K562 (cell line): ENCODE results near the gene ARL14EPL. TPM values are rescaled to one million over a fixed set of nuclear protein-coding genes. Genes with fewer than 3 reads are reported as not detected.
A peak's percentile ranks its signal among the peaks of the same experiment; 100 is the strongest.

Experiments used
- ATF4 ChIP-seq: fragments of 450-650 bp; formaldehyde crosslinking; IDR thresholded peaks from 2 replicates; pipeline ENCODE4 v1.4.0; 2022; ENCODE audit warnings: mild to moderate bottlenecking, moderate library complexity
- BHLHE40 ChIP-seq: IDR thresholded peaks from 2 replicates; pipeline ENCODE4 v1.6.1; 2011; ENCODE audit warnings: low read length, improper control_type of control experiment
- CTCFL ChIP-seq: IDR thresholded peaks from 2 replicates; pipeline ENCODE4 v1.6.1; 2011; ENCODE audit warnings: borderline replicate concordance, low read depth, mild to moderate bottlenecking, moderate library complexity, low read length; ENCODE audit not compliant: insufficient read depth, poor library complexity, severe bottlenecking
- DACH1 ChIP-seq: fragments of 450-650 bp; IDR thresholded peaks from 2 replicates; pipeline ENCODE4 v1.6.1; 2018; ENCODE audit not compliant: partially characterized antibody
- ELK1 ChIP-seq: sonication (generic); formaldehyde crosslinking; IDR thresholded peaks from 2 replicates; pipeline ENCODE4 v1.8.1; 2022; ENCODE audit warnings: missing genetic modification reagents
- ETV5 ChIP-seq: sonication (generic); formaldehyde crosslinking; IDR thresholded peaks from 2 replicates; pipeline ENCODE4 v1.4.0; 2020; ENCODE audit warnings: low read depth, mild to moderate bottlenecking, missing genetic modification reagents
- FOXJ2 ChIP-seq: fragments of 200-800 bp; sonication (Bioruptor generic); IDR thresholded peaks from 2 replicates; pipeline ENCODE4 v1.6.1; 2016; ENCODE audit warnings: missing genetic modification characterization, missing compliant biosample characterization
- HDAC3 ChIP-seq: fragments of 450-650 bp; IDR thresholded peaks from 2 replicates; pipeline ENCODE4 v1.6.1; 2018; ENCODE audit warnings: borderline replicate concordance, mild to moderate bottlenecking, moderate library complexity; ENCODE audit not compliant: partially characterized antibody
- HDGF ChIP-seq: fragments of 450-650 bp; IDR thresholded peaks from 2 replicates; pipeline ENCODE4 v1.6.1; 2016
- ID3 ChIP-seq, 2 experiments: fragments of 250-450 bp in 1 of 2; fragments of 450-650 bp in 1 of 2; sonication (Bioruptor Pico) in 1 of 2; IDR thresholded peaks; 2 replicates each; pipeline versions ENCODE4 v1.6.1 to v1.8.0; 2016 to 2021; ENCODE audit warnings: mild to moderate bottlenecking in 2 of 2, moderate library complexity in 2 of 2, missing compliant biosample characterization in 1 of 2, missing genetic modification characterization in 1 of 2
- JUND ChIP-seq, 2 experiments: IDR thresholded peaks; 2 replicates in 1 of 2; 3 replicates in 1 of 2; pipeline ENCODE4 v1.6.1; 2011; ENCODE audit warnings: borderline replicate concordance in 2 of 2, low read depth in 2 of 2, low read length in 2 of 2, improper control_type of control experiment in 1 of 2, missing biosample characterization in 1 of 2, missing genetic modification characterization in 1 of 2, missing genetic modification reagents in 1 of 2
- KHSRP ChIP-seq: fragments of 450-650 bp; IDR thresholded peaks from 2 replicates; pipeline ENCODE4 v1.6.1; 2017
- MEF2A ChIP-seq: IDR thresholded peaks from 2 replicates; pipeline ENCODE4 v1.6.1; 2011; ENCODE audit warnings: low read depth, mild to moderate bottlenecking, low read length, moderate library complexity; ENCODE audit not compliant: control insufficient read depth
- MXI1 ChIP-seq: IDR thresholded peaks from 2 replicates; pipeline ENCODE4 v1.6.1; 2011; ENCODE audit warnings: low read depth, mild to moderate bottlenecking, improper control_type of control experiment, low read length
- MYBL2 ChIP-seq, 2 experiments: fragments of 450-650 bp in 1 of 2; sonication (generic) in 1 of 2; formaldehyde crosslinking in 1 of 2; IDR thresholded peaks; 2 replicates each; pipeline versions ENCODE4 v1.6.1 to v1.8.1; 2017 to 2022; ENCODE audit warnings: borderline replicate concordance in 1 of 2, inconsistent platforms in 1 of 2, low read depth in 1 of 2, mild to moderate bottlenecking in 1 of 2, missing genetic modification reagents in 1 of 2, moderate library complexity in 1 of 2
- NCOA6 ChIP-seq: fragments of 450-650 bp; IDR thresholded peaks from 2 replicates; pipeline ENCODE4 v1.6.1; 2017; ENCODE audit warnings: mild to moderate bottlenecking
- POLR2AphosphoS5 ChIP-seq: IDR thresholded peaks from 2 replicates; pipeline ENCODE4 v1.6.1; 2011; ENCODE audit warnings: mild to moderate bottlenecking, low read depth, low read length, moderate library complexity; ENCODE audit not compliant: control insufficient read depth, insufficient read depth
- RNF2 ChIP-seq: sonication (generic); IDR thresholded peaks from 2 replicates; pipeline ENCODE4 v1.6.1; 2016
- SOX6 ChIP-seq: fragments of 450-650 bp; IDR thresholded peaks from 2 replicates; pipeline ENCODE4 v1.6.1; 2014; ENCODE audit warnings: mild to moderate bottlenecking
- SP1 ChIP-seq: sonication (generic); formaldehyde crosslinking; IDR thresholded peaks from 2 replicates; pipeline ENCODE4 v1.8.1; 2022; ENCODE audit warnings: mild to moderate bottlenecking, missing genetic modification reagents
- ZC3H11A ChIP-seq: IDR thresholded peaks from 2 replicates; pipeline ENCODE4 v1.6.1; 2012; ENCODE audit warnings: low read depth, low read length, improper control_type of control experiment
- ZNF282 ChIP-seq: sonication (generic); formaldehyde crosslinking; IDR thresholded peaks from 2 replicates; pipeline ENCODE4 v1.8.1; 2023; ENCODE audit warnings: missing genetic modification reagents
- ZNF780A ChIP-seq: fragments of 250-450 bp; sonication (Bioruptor Pico); IDR thresholded peaks from 2 replicates; pipeline ENCODE4 v1.5.0; 2021; ENCODE audit warnings: mild to moderate bottlenecking
- polyA plus RNA-seq, 8 experiments: library from polyadenylated mRNA; depleted of rRNA in 4 of 8; stranded (reverse) in 5 of 8; unstranded in 3 of 8; fragments of >200 nt; fragmentation: Nextera tagmentation in 2 of 8; fragmentation: Illumina TruSeq in 1 of 8; extraction: Ambion mirVana in 2 of 8; extraction: Trizol in 1 of 8; gene quantifications; 2 replicates each; pipeline versions ENCODE4 v1.2.1 to v1.2.3, GENCODE V29; 2011 to 2014; ENCODE audit warnings: inconsistent platforms in 1 of 8, missing spikeins in 1 of 8
- total RNA-seq, 7 experiments: library from RNA; depleted of rRNA in 6 of 7; stranded (reverse); fragments of >200 nt in 6 of 7; fragmentation: Illumina TruSeq in 2 of 7; extraction: Trizol in 2 of 7; gene quantifications; 2 replicates each; pipeline versions ENCODE4 v1.2.1 to v1.2.3, GENCODE V29; 2011 to 2021; ENCODE audit warnings: low replicate concordance in 1 of 7

Gene ARL14EPL
- total and polyA plus RNA-seq, 9 of the 15 experiments (the other 6 are each of a cell fraction or from before 2014, with no cell fraction given) = 0.06 to 0.14 (median 0.08) TPM; not detected in 5

- TF ChIP-seq ZC3H11A (no peak), HDGF (no peak), SOX6 (no peak), ATF4 (CRISPR knock-in tag) (no peak), BHLHE40 (peak; percentile 74), POLR2AphosphoS5 (peak; percentile 91), JUND (IDR thresholded peaks at IDR 0.05; ENCODE audit: borderline replicate concordance, low read depth, low read length) (0 out of 2 replicates have a peak, but pooled peaks have one; percentile 2), JUND (tag; IDR thresholded peaks at IDR 0.05; ENCODE audit: borderline replicate concordance, low read depth, low read length) (no peak), SP1 (no peak; the same call in 1 of the 2 replicates), HDAC3 (no peak), KHSRP (no peak), MXI1 (peak; percentile 63; the same call in 1 of the 2 replicates), FOXJ2 (tag) (no peak), ETV5 (CRISPR knock-in tag) (peak; percentile 80; the same call in 1 of the 2 replicates), ZNF780A (CRISPR knock-in tag) (no peak), ZNF282 (CRISPR knock-in tag) (no peak), ID3 (CRISPR knock-in tag; IDR thresholded peaks at IDR 0.05) (no peak), ID3 (tag; IDR thresholded peaks at IDR 0.05) (no peak), MYBL2 (IDR thresholded peaks at IDR 0.05; ENCODE audit: low read depth) (0 out of 2 replicates have a peak, but pooled peaks have one; percentile 6), MYBL2 (CRISPR knock-in tag; IDR thresholded peaks at IDR 0.05; ENCODE audit: borderline replicate concordance) (no peak), MEF2A (no peak), RNF2 (peak; percentile 68; the same call in 1 of the 2 replicates), NCOA6 (no peak), CTCFL (no peak), DACH1 (no peak), ELK1 (CRISPR knock-in tag) (no peak)
Observed at GRCh38 chr5:116084871-116085715, 52.8 kb downstream of the ARL14EPL start, which contains the start of gene COMMD10 (continued).
